H1 (cell line): Measurements from ENCODE around the gene MAML1. TPM values are rescaled to one million over a fixed set of nuclear protein-coding genes. Genes with fewer than 3 reads are reported as not detected.

ENCODE experiments used
- CTCF ChIA-PET: fragments of 300-600 bp; sonication (Branson Sonifier 250); formaldehyde crosslinking; loops from one replicate; lab custom pipeline; 2021; ENCODE audit not compliant: partially characterized antibody; lab: Charles Lee
- POLR2A ChIA-PET: fragments of 300-600 bp; sonication (Branson Sonifier 250); formaldehyde crosslinking; loops from one replicate; lab custom pipeline; 2021; ENCODE audit warnings: inconsistent platforms; ENCODE audit not compliant: partially characterized antibody; lab: Charles Lee
- DNase-seq, 2 experiments: peaks; one replicate each; pipeline versions ENCODE4 v3.0.0 to v3.0.0-alpha.2; 2010 to 2022; ENCODE audit warnings: low spot score in 2 of 2, low read depth in 1 of 2, mixed read lengths in 1 of 2
- FAIRE-seq: peaks from 2 replicates; lab custom pipeline; 2011; peaks lifted over from hg19 to GRCh38; lab: Jason Lieb, UNC
- H2AFZ ChIP-seq: 2 replicates; pipeline ENCODE4 v1.8.1; 2012; ENCODE audit warnings: low read length, inconsistent platforms
- H2AK5ac ChIP-seq: 2 replicates; pipeline ENCODE4 v1.6.1; 2013; ENCODE audit warnings: low read depth, low read length
- H2BK120ac ChIP-seq: replicated peaks from 2 replicates; pipeline ENCODE3; 2013; ENCODE audit warnings: low read depth, low read length, inconsistent platforms
- H2BK12ac ChIP-seq: 2 replicates; pipeline ENCODE4 v1.6.1; 2013; ENCODE audit warnings: low read depth, low read length
- H2BK15ac ChIP-seq: 2 replicates; pipeline ENCODE4 v1.6.1; 2013; ENCODE audit warnings: low read length
- H2BK20ac ChIP-seq: 2 replicates; pipeline ENCODE4 v1.6.1; 2013; ENCODE audit warnings: low read length
- H2BK5ac ChIP-seq: 2 replicates; pipeline ENCODE4 v1.6.1; 2013; ENCODE audit warnings: low read depth, low read length
- H3K14ac ChIP-seq: 2 replicates; pipeline ENCODE4 v1.6.1; 2013; ENCODE audit warnings: inconsistent platforms; ENCODE audit not compliant: insufficient read length
- H3K18ac ChIP-seq: 2 replicates; pipeline ENCODE4 v1.6.1; 2013; ENCODE audit warnings: low read length; ENCODE audit errors: extremely low read depth
- H3K23ac ChIP-seq: 2 replicates; pipeline ENCODE4 v1.6.1; 2013; ENCODE audit warnings: inconsistent platforms; ENCODE audit not compliant: insufficient read length
- H3K23me2 ChIP-seq: 2 replicates; pipeline ENCODE4 v1.6.1; 2013; ENCODE audit warnings: low read depth, low read length
- H3K27ac ChIP-seq: 2 replicates; pipeline ENCODE4 v1.6.1; 2011; ENCODE audit warnings: low read depth, low read length, inconsistent platforms
- H3K27me3 ChIP-seq, 4 experiments: replicated peaks in 1 of 4; 1 replicate in 1 of 4; 2 replicates in 3 of 4; pipeline versions ENCODE4 v1.6.1 to v1.8.1; 2011 to 2013; ENCODE audit warnings: low read length in 3 of 4, mild to moderate bottlenecking in 3 of 4, inconsistent platforms in 2 of 4, mixed read lengths in 2 of 4, moderate library complexity in 1 of 4; ENCODE audit not compliant: control insufficient read depth in 3 of 4, insufficient read depth in 3 of 4; ENCODE audit errors: extremely low read depth in 1 of 4
- H3K36me3 ChIP-seq, 4 experiments: 2 replicates each; pipeline versions ENCODE4 v1.6.1 to v1.8.1; 2011 to 2013; ENCODE audit warnings: mild to moderate bottlenecking in 4 of 4, low read length in 3 of 4, moderate library complexity in 2 of 4, control low read depth in 1 of 4, inconsistent platforms in 1 of 4; ENCODE audit not compliant: insufficient read depth in 4 of 4, control insufficient read depth in 2 of 4
- H3K4ac ChIP-seq: replicated peaks from 2 replicates; pipeline ENCODE3; 2013; ENCODE audit warnings: low read length, low read depth, mixed read lengths, inconsistent platforms; ENCODE audit not compliant: insufficient read length
- H3K4me1 ChIP-seq, 4 experiments: replicated peaks in 1 of 4; 1 replicate in 1 of 4; 2 replicates in 3 of 4; pipeline versions ENCODE4 v1.6.1 to v1.8.1; 2011 to 2013; ENCODE audit warnings: low read length in 3 of 4, inconsistent platforms in 2 of 4, mixed read lengths in 1 of 4; ENCODE audit not compliant: insufficient read depth in 4 of 4, control insufficient read depth in 3 of 4
- H3K4me2 ChIP-seq, 2 experiments: 2 replicates each; pipeline versions ENCODE4 v1.6.1 to v1.8.1; 2011 to 2013; ENCODE audit warnings: low read depth in 2 of 2, low read length in 2 of 2, control low read depth in 1 of 2, inconsistent platforms in 1 of 2, mild to moderate bottlenecking in 1 of 2; ENCODE audit not compliant: insufficient read depth in 1 of 2
- H3K4me3 ChIP-seq, 4 experiments: fragments of 200-600, 300-600 bp in 1 of 4; sonication (generic), shearing (Covaris generic), sonication (Bioruptor Twin) in 1 of 4; 2 replicates each; pipeline versions ENCODE4 v1.5.1 to v1.8.1; 2011 to 2016; ENCODE audit warnings: low read length in 4 of 4, low read depth in 3 of 4, control low read depth in 2 of 4, inconsistent platforms in 2 of 4, mild to moderate bottlenecking in 2 of 4, mixed read lengths in 1 of 4, moderate library complexity in 1 of 4; ENCODE audit not compliant: insufficient read depth in 2 of 4; ENCODE audit errors: extremely low read depth in 1 of 4
- H3K56ac ChIP-seq: replicated peaks from 2 replicates; pipeline ENCODE3; 2013; ENCODE audit warnings: low read depth, mild to moderate bottlenecking, mixed read lengths, low read length, inconsistent platforms; ENCODE audit not compliant: insufficient read length
- H3K79me1 ChIP-seq: 2 replicates; pipeline ENCODE4 v1.6.1; 2013; ENCODE audit warnings: low read depth, low read length, control low read depth
- H3K79me2 ChIP-seq, 2 experiments: 2 replicates each; pipeline versions ENCODE4 v1.6.1 to v1.8.1; 2012 to 2013; ENCODE audit warnings: low read length in 2 of 2, mild to moderate bottlenecking in 2 of 2, inconsistent platforms in 1 of 2; ENCODE audit not compliant: insufficient read depth in 2 of 2, control insufficient read depth in 1 of 2
- H3K9ac ChIP-seq, 4 experiments: replicated peaks in 1 of 4; 1 replicate in 1 of 4; 2 replicates in 3 of 4; pipeline versions ENCODE4 v1.6.1 to v1.8.1; 2011 to 2013; ENCODE audit warnings: low read depth in 3 of 4, low read length in 3 of 4, control low read depth in 2 of 4, mild to moderate bottlenecking in 2 of 4, moderate library complexity in 2 of 4, inconsistent platforms in 1 of 4; ENCODE audit errors: extremely low read depth in 1 of 4
- H3K9me3 ChIP-seq, 2 experiments: 2 replicates each; pipeline versions ENCODE4 v1.6.1 to v1.8.1; 2012 to 2013; ENCODE audit warnings: mild to moderate bottlenecking in 2 of 2, moderate library complexity in 2 of 2, control low read depth in 1 of 2, inconsistent platforms in 1 of 2, low read depth in 1 of 2, low read length in 1 of 2, mixed read lengths in 1 of 2; ENCODE audit not compliant: insufficient read depth in 2 of 2
- H4K20me1 ChIP-seq, 2 experiments: replicated peaks in 1 of 2; 2 replicates each; pipeline versions ENCODE3 to v1.8.1; 2011 to 2013; ENCODE audit warnings: inconsistent platforms in 2 of 2, low read length in 2 of 2, mild to moderate bottlenecking in 1 of 2; ENCODE audit not compliant: insufficient read depth in 2 of 2, control insufficient read depth in 1 of 2
- H4K5ac ChIP-seq: 2 replicates; pipeline ENCODE4 v1.6.1; 2013; ENCODE audit warnings: low read length, low read depth, mixed read lengths, inconsistent platforms; ENCODE audit not compliant: insufficient read length
- H4K8ac ChIP-seq: 2 replicates; pipeline ENCODE4 v1.8.0; 2013; ENCODE audit warnings: mild to moderate bottlenecking, moderate library complexity, low read length, inconsistent platforms; ENCODE audit not compliant: insufficient read depth; ENCODE audit errors: extremely low read depth
- H4K91ac ChIP-seq: replicated peaks from 2 replicates; pipeline ENCODE3; 2013; ENCODE audit warnings: low read length, mixed read lengths, inconsistent platforms; ENCODE audit not compliant: insufficient read length
- CBX5 ChIP-seq: fragments of 300-800, 300-1000 bp; sonication (generic); IDR thresholded peaks from 2 replicates; pipeline ENCODE4 v1.7.1; 2016; ENCODE audit warnings: antibody characterized with exemption, low read length, low read depth
- EGR1 ChIP-seq: IDR thresholded peaks from 2 replicates; pipeline ENCODE4 v1.6.1; 2011; ENCODE audit warnings: low read depth, low read length, borderline replicate concordance
- JUND ChIP-seq: IDR thresholded peaks from 2 replicates; pipeline ENCODE4 v1.6.1; 2011; ENCODE audit warnings: mild to moderate bottlenecking, improper control_type of control experiment, low read length
- KDM4A ChIP-seq: IDR thresholded peaks from one replicate; pipeline ENCODE4 v1.7.1; 2012; ENCODE audit warnings: low read depth, mild to moderate bottlenecking, moderate library complexity, low read length, inconsistent platforms; ENCODE audit not compliant: severe bottlenecking
- KDM5A ChIP-seq: fragments of 200-600 bp; IDR thresholded peaks from 2 replicates; pipeline ENCODE4 v1.7.1; 2012; ENCODE audit warnings: mild to moderate bottlenecking, low read length, inconsistent platforms, mixed read lengths
- POU5F1 ChIP-seq: IDR thresholded peaks from 2 replicates; pipeline ENCODE4 v1.6.1; 2011; ENCODE audit warnings: low read depth, mild to moderate bottlenecking, low read length, moderate library complexity
- RNF2 ChIP-seq: fragments of 200-900, 300-1000 bp; sonication (generic); IDR thresholded peaks from 2 replicates; pipeline ENCODE4 v1.7.1; 2016; ENCODE audit warnings: borderline replicate concordance, low read depth, mild to moderate bottlenecking, antibody characterized with exemption, low read length; ENCODE audit not compliant: poor library complexity, severe bottlenecking; ENCODE audit errors: missing control alignments
- RXRA ChIP-seq: IDR thresholded peaks from 2 replicates; pipeline ENCODE4 v1.6.1; 2011; ENCODE audit warnings: low read depth, mild to moderate bottlenecking, low read length, moderate library complexity; ENCODE audit not compliant: insufficient read depth
- TAF7 ChIP-seq: optimal IDR thresholded peaks from 2 replicates; pipeline ENCODE3; 2011; ENCODE audit warnings: low read depth, mild to moderate bottlenecking, inconsistent platforms, low read length, moderate library complexity, borderline replicate concordance
- TBP ChIP-seq: IDR thresholded peaks from 2 replicates; pipeline ENCODE4 v1.6.1; 2011; ENCODE audit warnings: low read depth, low read length, improper control_type of control experiment
- WGBS, 2 experiments: shearing (Covaris generic) in 1 of 2; methylation state at CpG; one replicate each; pipeline versions ENCODE4 v1.1.6 to v1.1.7; 2013 to 2015; ENCODE audit warnings: low lambda C conversion rate in 2 of 2, mixed read lengths in 2 of 2, inconsistent platforms in 1 of 2, low coverage in 1 of 2, missing lambda C conversion rate in 1 of 2; ENCODE audit not compliant: insufficient replicate concordance in 2 of 2, insufficient coverage in 1 of 2, insufficient read length in 1 of 2; ENCODE audit errors: extremely low coverage in 1 of 2, missing lambda C conversion rate in 1 of 2; 5-methylcytosine and 5-hydroxymethylcytosine counted together
- polyA plus RNA-seq, 7 experiments: library from polyadenylated mRNA; depleted of rRNA in 3 of 7; stranded (reverse) in 5 of 7; unstranded in 2 of 7; fragments of >200 nt in 5 of 7; fragments of 200-250 nt in 2 of 7; gene quantifications; 1 replicate in 5 of 7; 2 replicates in 1 of 7; 4 replicates in 1 of 7; pipeline versions ENCODE4 v1.2.1 to v1.2.3, GENCODE V29; 2011 to 2013; ENCODE audit warnings: missing spikeins in 2 of 7, mixed read lengths in 2 of 7
- total RNA-seq: library from RNA; stranded (reverse); fragmentation: NEBNext Ultra II Directional; extraction: Animal tissue kit (Norgen Biotek cat#: 25700); gene quantifications from 2 replicates; pipeline ENCODE4 v1.2.1, GENCODE V29; 2021
- TF ChIP-seq, protein P1 (sequence below), 3 experiments: IDR thresholded peaks; 1 replicate in 2 of 3; 2 replicates in 1 of 3; pipeline versions ENCODE4 v1.5.1 to v1.6.1; 2011; ENCODE audit warnings: low read length in 3 of 3, mild to moderate bottlenecking in 3 of 3, inconsistent platforms in 2 of 3, low read depth in 1 of 3, moderate library complexity in 1 of 3; ENCODE audit not compliant: insufficient read depth in 1 of 3; ENCODE audit errors: control extremely low read depth in 1 of 3

The MAML1 gene
- total and polyA plus RNA-seq, 2 of the 8 experiments (the other 6 are each of a cell fraction or from before 2014, with no cell fraction given): 17.1 to 41.9 TPM

DNA sequence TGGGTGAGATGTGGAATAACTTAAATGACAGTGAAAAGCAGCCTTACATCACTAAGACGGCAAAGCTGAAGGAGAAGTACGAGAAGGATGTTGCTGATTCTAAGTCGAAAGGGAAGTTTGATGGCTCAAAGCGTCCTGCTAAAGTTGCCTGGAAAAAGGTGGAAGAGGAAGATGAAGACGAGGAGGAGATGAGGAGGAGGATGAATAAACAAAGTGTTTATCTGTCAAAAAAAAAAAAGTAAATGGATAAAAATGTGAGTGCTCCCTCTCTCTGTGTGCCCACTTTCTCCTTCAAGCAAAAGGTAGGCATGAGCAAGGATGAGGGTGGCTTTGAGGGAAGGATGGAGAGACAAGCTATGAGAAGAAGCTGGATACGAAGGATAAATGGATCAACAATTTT, 38.1 kb upstream of the MAML1 start:
- WGBS, 2 experiments: 93% methylated on average over 6 of the region's 6 CpGs; no CpG with 5 or more reads in 1 of the 2 experiments
- no peak overlapping the region for H3K4ac ChIP-seq
- H3K9me3 ChIP-seq: no peaks in the 10 kb centered on the region
- H2BK20ac ChIP-seq: no peak overlapping the region
- H4K20me1 ChIP-seq: no peaks in the 10 kb centered on the region
- no peak overlapping the region for H3K27ac ChIP-seq
- no peak for FAIRE-seq
- no peaks in the 10 kb centered on the region for H3K36me3 ChIP-seq
- no peak overlapping the region for H3K9ac ChIP-seq
- H3K23me2 ChIP-seq: peaks cover 2% of the 10 kb centered on the region; the same call in 1 of the 2 replicates
- H4K5ac ChIP-seq: no peak overlapping the region
- ChIA-PET POLR2A (interaction anchor here (1.1 to 5.7 kb wide), 4 partner anchors 9 to 71 kb away, joined by 6 to 50 read pairs (median 20); partner anchors contain the start of genes CBY3, HNRNPH1 and MAML1), CTCF (interaction anchor here (1.2 to 2.9 kb wide), 5 partner anchors 8 to 25 kb away, joined by 3 to 13 read pairs (median 4); partner anchors contain the start of gene CBY3)
- DNase-seq: no peak
- H2AK5ac ChIP-seq: no peak overlapping the region
- H2BK12ac ChIP-seq: no peak overlapping the region
- H3K23ac ChIP-seq: no peak overlapping the region
- no peak overlapping the region for H3K14ac ChIP-seq
- no peak overlapping the region for H3K4me3 ChIP-seq
- no peak overlapping the region for H4K8ac ChIP-seq
- H2BK5ac ChIP-seq: no peak overlapping the region
- H2AFZ ChIP-seq: no peak overlapping the region
- no peak overlapping the region for H3K4me2 ChIP-seq
- no peaks in the 10 kb centered on the region for H3K79me1 ChIP-seq
- no peak overlapping the region for H2BK120ac ChIP-seq
- peaks cover 5 to 6% of the 10 kb centered on the region in 2 experiments for H3K79me2 ChIP-seq
- no peak overlapping the region for H3K56ac ChIP-seq
- H3K18ac ChIP-seq: no peak overlapping the region
- no peak overlapping the region for H4K91ac ChIP-seq
- H3K4me1 ChIP-seq: peaks cover 0 to 7% (median 0%) of the 10 kb centered on the region in 4 experiments; a peak in 2 of 7 replicates
- no peak overlapping the region for H2BK15ac ChIP-seq
- no peaks in the 10 kb centered on the region for H3K27me3 ChIP-seq
- TF ChIP-seq KDM4A (no peak), RXRA (no peak), POU5F1 (no peak), EGR1 (no peak), TAF7 (no peak), KDM5A (no peak), JUND (no peak), TBP (no peak), CBX5 (no peak), RNF2 (no peak)
- TF ChIP-seq, protein P1, sequence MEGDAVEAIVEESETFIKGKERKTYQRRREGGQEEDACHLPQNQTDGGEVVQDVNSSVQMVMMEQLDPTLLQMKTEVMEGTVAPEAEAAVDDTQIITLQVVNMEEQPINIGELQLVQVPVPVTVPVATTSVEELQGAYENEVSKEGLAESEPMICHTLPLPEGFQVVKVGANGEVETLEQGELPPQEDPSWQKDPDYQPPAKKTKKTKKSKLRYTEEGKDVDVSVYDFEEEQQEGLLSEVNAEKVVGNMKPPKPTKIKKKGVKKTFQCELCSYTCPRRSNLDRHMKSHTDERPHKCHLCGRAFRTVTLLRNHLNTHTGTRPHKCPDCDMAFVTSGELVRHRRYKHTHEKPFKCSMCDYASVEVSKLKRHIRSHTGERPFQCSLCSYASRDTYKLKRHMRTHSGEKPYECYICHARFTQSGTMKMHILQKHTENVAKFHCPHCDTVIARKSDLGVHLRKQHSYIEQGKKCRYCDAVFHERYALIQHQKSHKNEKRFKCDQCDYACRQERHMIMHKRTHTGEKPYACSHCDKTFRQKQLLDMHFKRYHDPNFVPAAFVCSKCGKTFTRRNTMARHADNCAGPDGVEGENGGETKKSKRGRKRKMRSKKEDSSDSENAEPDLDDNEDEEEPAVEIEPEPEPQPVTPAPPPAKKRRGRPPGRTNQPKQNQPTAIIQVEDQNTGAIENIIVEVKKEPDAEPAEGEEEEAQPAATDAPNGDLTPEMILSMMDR (IDR thresholded peaks at IDR 0.05; ENCODE audit: control extremely low read depth in 1 of 3, insufficient read depth in 1 of 3, low read depth in 1 of 3, low read length in 3 of 3): no peak
